HCT116 (cell line): ENCODE measurements around the gene PLCB1. TPM values are rescaled to one million over a fixed set of nuclear protein-coding genes. Genes with fewer than 3 reads are reported as not detected.

Experiments
- ATAC-seq: fragments of 200-7000 bp; cut with Tn5 transposase; 2 replicates; pipeline ENCODE4 v1.9.1; 2020; ENCODE audit warnings: mild to moderate bottlenecking, moderate library complexity
- BruUV-seq: library from RNA; stranded (reverse); fragments of 400-500 nt; replicated peaks from 2 replicates; lab custom pipeline; 2021; lab: Mats Ljungman, UMichigan
- CTCF ChIA-PET: fragments of 300-600 bp; sonication (Branson Sonifier 250); formaldehyde crosslinking; loops from one replicate; lab custom pipeline; 2021; ENCODE audit warnings: antibody characterized with exemption; lab: Charles Lee
- POLR2A ChIA-PET: fragments of 300-600, 350-600 bp; sonication (Branson Sonifier 250); formaldehyde crosslinking; loops from one replicate; lab custom pipeline; 2021; ENCODE audit warnings: antibody characterized with exemption; lab: Charles Lee
- RAD21 ChIA-PET, 2 experiments: fragments of 300-600 bp; sonication (Branson Sonifier 250); formaldehyde crosslinking; loops; one replicate each; lab custom pipeline; 2023; ENCODE audit warnings: low total read pairs in 2 of 2; ENCODE audit not compliant: uncharacterized antibody in 2 of 2, unreplicated experiment in 2 of 2, low non-redundant PET in 1 of 2; lab: Charles Lee
- DNase-seq: peaks from one replicate; pipeline ENCODE4 v3.0.0-alpha.2; 2010; ENCODE audit warnings: low read depth, low spot score
- H2AFZ ChIP-seq: fragments of 200-600 bp; shearing (Covaris generic), sonication (generic); 2 replicates; pipeline ENCODE4 v1.6.1; 2017; ENCODE audit warnings: low read depth, mixed run types, mixed read lengths, antibody characterized with exemption, low read length; ENCODE audit not compliant: poor library complexity, severe bottlenecking
- H3K27ac ChIP-seq: 2 replicates; pipeline ENCODE4 v1.5.1; 2012; ENCODE audit warnings: low read depth, low read length
- H3K27me3 ChIP-seq: fragments of 200-600 bp; sonication (generic); 2 replicates; pipeline ENCODE4 v1.6.1; 2016; ENCODE audit warnings: mixed run types, low read length, mixed read lengths; ENCODE audit not compliant: insufficient read depth
- H3K36me3 ChIP-seq, 2 experiments: fragments of 200-500 bp in 1 of 2; fragments of 200-600 bp in 1 of 2; sonication (Bioruptor generic) in 1 of 2; sonication (generic) in 1 of 2; 2 replicates each; pipeline versions ENCODE4 v1.5.1 to v1.6.1; 2014 to 2016; ENCODE audit warnings: low read length in 2 of 2, inconsistent platforms in 1 of 2, mixed read lengths in 1 of 2, mixed run types in 1 of 2; ENCODE audit not compliant: insufficient read depth in 2 of 2, control insufficient read depth in 1 of 2
- H3K4me1 ChIP-seq, 2 experiments: fragments of 200-600 bp in 1 of 2; sonication (generic) in 1 of 2; 2 replicates each; pipeline versions ENCODE4 v1.5.1 to v1.6.1; 2012 to 2017; ENCODE audit warnings: low read length in 2 of 2, inconsistent platforms in 1 of 2, mild to moderate bottlenecking in 1 of 2, mixed read lengths in 1 of 2, mixed run types in 1 of 2, moderate library complexity in 1 of 2; ENCODE audit not compliant: insufficient read depth in 2 of 2, control insufficient read depth in 1 of 2
- H3K4me2 ChIP-seq: fragments of 200-600 bp; sonication (generic); 2 replicates; pipeline ENCODE4 v1.6.1; 2017; ENCODE audit warnings: mixed run types, low read length, mixed read lengths
- H3K4me3 ChIP-seq, 2 experiments: fragments of 200-600 bp in 1 of 2; sonication (generic) in 1 of 2; replicated peaks in 1 of 2; 2 replicates each; pipeline ENCODE4 v1.5.1; 2011 to 2016; ENCODE audit warnings: low read length in 2 of 2, control low read depth in 1 of 2, low read depth in 1 of 2, mild to moderate bottlenecking in 1 of 2, mixed read lengths in 1 of 2, mixed run types in 1 of 2
- H3K79me2 ChIP-seq: fragments of 200-600 bp; sonication (generic); 2 replicates; pipeline ENCODE4 v1.6.1; 2017; ENCODE audit warnings: mild to moderate bottlenecking, mixed run types, low read length, moderate library complexity, mixed read lengths; ENCODE audit not compliant: insufficient read depth
- H3K9ac ChIP-seq: fragments of 200-600 bp; sonication (generic); 2 replicates; pipeline ENCODE4 v1.6.1; 2016; ENCODE audit warnings: low read length, mixed read lengths
- H3K9me2 ChIP-seq: fragments of 200-600 bp; sonication (generic), shearing (Covaris generic); 2 replicates; pipeline ENCODE4 v1.6.1; 2017; ENCODE audit warnings: mixed run types, mild to moderate bottlenecking, moderate library complexity; ENCODE audit not compliant: insufficient read depth
- H3K9me3 ChIP-seq, 2 experiments: fragments of 200-500 bp in 1 of 2; fragments of 200-600 bp in 1 of 2; sonication (Bioruptor generic) in 1 of 2; sonication (generic) in 1 of 2; 2 replicates each; pipeline ENCODE4 v1.6.1; 2014 to 2017; ENCODE audit warnings: low read length in 2 of 2, mixed read lengths in 2 of 2, inconsistent platforms in 1 of 2, low read depth in 1 of 2, mild to moderate bottlenecking in 1 of 2, mixed run types in 1 of 2, moderate library complexity in 1 of 2; ENCODE audit not compliant: control insufficient read depth in 1 of 2, insufficient read depth in 1 of 2
- H4K20me1 ChIP-seq: fragments of 200-600 bp; sonication (generic), shearing (Covaris generic); 2 replicates; pipeline ENCODE4 v1.6.1; 2017; ENCODE audit warnings: mixed run types, mild to moderate bottlenecking, moderate library complexity; ENCODE audit not compliant: insufficient read depth
- ATF3 ChIP-seq: IDR thresholded peaks from 2 replicates; pipeline ENCODE4 v1.6.1; 2012
- CTCF ChIP-seq, 3 experiments: fragments of 200-600 bp in 1 of 3; sonication (generic) in 1 of 3; IDR thresholded peaks in 2 of 3; conservative IDR thresholded peaks in 1 of 3; 2 replicates each; pipeline ENCODE4 v1.5.1; 2012 to 2017; ENCODE audit warnings: low read depth in 2 of 3, low read length in 2 of 3, antibody characterized with exemption in 1 of 3, borderline replicate concordance in 1 of 3, control low read depth in 1 of 3, mild to moderate bottlenecking in 1 of 3, mixed read lengths in 1 of 3, mixed run types in 1 of 3, moderate library complexity in 1 of 3; ENCODE audit not compliant: insufficient read depth in 1 of 3
- EZH2 ChIP-seq: fragments of 200-600 bp; sonication (generic); IDR thresholded peaks from 2 replicates; pipeline ENCODE4 v1.6.1; 2017; ENCODE audit warnings: antibody characterized with exemption, mixed run types
- POLR2AphosphoS5 ChIP-seq: IDR thresholded peaks from 2 replicates; pipeline ENCODE4 v1.6.1; 2011; ENCODE audit warnings: mild to moderate bottlenecking, low read depth, low read length, moderate library complexity
- RAD21 ChIP-seq: IDR thresholded peaks from 2 replicates; pipeline ENCODE4 v1.6.1; 2012; ENCODE audit warnings: low read depth, mild to moderate bottlenecking
- SIN3A ChIP-seq: IDR thresholded peaks from 2 replicates; pipeline ENCODE4 v1.6.1; 2012; ENCODE audit warnings: low read depth
- TCF7L2 ChIP-seq: IDR thresholded peaks from 2 replicates; pipeline ENCODE4 v1.7.0; 2011; ENCODE audit warnings: borderline replicate concordance, inconsistent platforms; ENCODE audit not compliant: insufficient read depth, insufficient read length; ENCODE audit errors: extremely low read depth
- ZFX ChIP-seq: fragments of 450-650 bp; IDR thresholded peaks from 2 replicates; pipeline ENCODE4 v1.6.1; 2017
- ZNF274 ChIP-seq: fragments of 200-500 bp; sonication (Bioruptor generic); IDR thresholded peaks from 2 replicates; pipeline ENCODE4 v1.6.1; 2014; ENCODE audit warnings: mild to moderate bottlenecking, low read depth, low read length, inconsistent platforms
- intact Hi-C: fragments of 100-400 bp; cut with micrococcal nuclease; formaldehyde crosslinking; loops from 2 replicates; pipeline ENCODE4 v1.10.0; 2022
- total RNA-seq: library from RNA; stranded (reverse); gene quantifications from one replicate; pipeline ENCODE4 v1.2.1, GENCODE V29; 2021; ENCODE audit not compliant: unreplicated experiment

Gene PLCB1
- total RNA-seq, 1 experiment from 2014 or later, result 15.8 TPM

GRCh38 chr20:8507231-8507630 lies 375.2 kb downstream of the PLCB1 start (continued):
- TF ChIP-seq SIN3A (no peak), EZH2 (no peak), CTCF (IDR thresholded peaks at IDR 0.05 in 2 of 3, conservative IDR thresholded peaks at IDR 0.05 in 1 of 3; ENCODE audit: borderline replicate concordance in 1 of 3, insufficient read depth in 1 of 3, low read depth in 2 of 3, low read length in 2 of 3) (no peak), POLR2AphosphoS5 (no peak), TCF7L2 (no peak)

- no peak overlapping the region for H2AFZ ChIP-seq
- no peaks in the 10 kb centered on the region for H4K20me1 ChIP-seq
- DNase-seq, result no peak
- RAD21 ChIA-PET, result no interaction called here
- TF ChIP-seq RAD21 (no peak), ZNF274 (no peak), EZH2 (no peak), ATF3 (no peak), ZFX (no peak)
- no peak overlapping the region for H3K9ac ChIP-seq
- no peaks in the 10 kb centered on the region for H3K27me3 ChIP-seq
- intact Hi-C loops, result no loop called here
- CTCF ChIA-PET, result no interaction called here
- H3K9me2 ChIP-seq, result no peaks in the 10 kb centered on the region
- POLR2A ChIA-PET, result no interaction called here
- no peaks in the 10 kb centered on the region for H3K9me3 ChIP-seq
- no peak overlapping the region for H3K4me2 ChIP-seq
- ATAC-seq, result no peak
- no peaks in the 10 kb centered on the region for H3K79me2 ChIP-seq
- H3K4me3 ChIP-seq, result no peak overlapping the region
- no TSS peak for BruUV-seq
- no peaks in the 10 kb centered on the region for H3K36me3 ChIP-seq
- H3K27ac ChIP-seq, result no peak overlapping the region
- H3K4me1 ChIP-seq, result no peaks in the 10 kb centered on the region
These were observed 377.7 kb downstream of the PLCB1 start for GRCh38 chr20:8509809-8510208.
